PC-9 (cell line): ENCODE measurements around the gene PTPRS.

Experiments
- CTCF ChIP-seq: fragments of 200-600 bp; sonication (generic); conservative IDR thresholded peaks from 2 replicates; pipeline ENCODE4 v1.6.1; 2017; ENCODE audit warnings: mixed run types, antibody characterized with exemption, mild to moderate bottlenecking, moderate library complexity
- EZH2 ChIP-seq: fragments of 200-600 bp; sonication (generic); IDR thresholded peaks from 2 replicates; pipeline ENCODE4 v1.8.0; 2017; ENCODE audit warnings: antibody characterized with exemption, low read depth

GRCh38 chr19:5334824-5335500 is 5.7 kb downstream of the PTPRS start:
- TF ChIP-seq CTCF (no peak), EZH2 (no peak)
